A549 (cell line): Measurements from ENCODE around the gene BICRAL. TPM values are rescaled to one million over a fixed set of nuclear protein-coding genes. Genes with fewer than 3 reads are reported as not detected.

Experiments
- ATAC-seq, 2 experiments: fragments of 200-7000 bp in 1 of 2; fragments of >200 bp in 1 of 2; cut with Nextera tagmentation in 1 of 2; cut with Tn5 transposase in 1 of 2; 3 replicates each; pipeline versions ENCODE4 v1.8.0 to v1.9.1; 2018 to 2020; ENCODE audit warnings: mild to moderate bottlenecking in 1 of 2, moderate library complexity in 1 of 2
- CTCF ChIA-PET: fragments of 300-600 bp; sonication (Branson Sonifier 250); formaldehyde crosslinking; extraction: SDS; loops from one replicate; lab custom pipeline; 2021; ENCODE audit warnings: antibody characterized with exemption, inconsistent platforms; lab: Yijun Ruan, JAX
- POLR2A ChIA-PET: fragments of 350-600 bp; formaldehyde crosslinking; extraction: SDS; loops from one replicate; lab custom pipeline; 2021; ENCODE audit warnings: antibody characterized with exemption, inconsistent platforms; lab: Yijun Ruan, JAX
- DNase-seq, 2 experiments: peaks; one replicate each; pipeline versions ENCODE4 v3.0.0 to v3.0.0-alpha.2; 2011 to 2016; ENCODE audit warnings: low read depth in 1 of 2, low spot score in 1 of 2
- FAIRE-seq: peaks from 2 replicates; lab custom pipeline; 2011; peaks lifted over from hg19 to GRCh38; lab: Jason Lieb, UNC
- H3K27ac ChIP-seq, 2 experiments: fragments of >200 bp; sonication (Bioruptor Twin); formaldehyde crosslinking; 3 replicates each; pipeline ENCODE4 v1.5.1; 2016 to 2017
- H3K4me1 ChIP-seq: fragments of >200 bp; sonication (Bioruptor Twin); formaldehyde crosslinking; 3 replicates; pipeline ENCODE4 v1.6.1; 2016
- H3K4me2 ChIP-seq: fragments of >200 bp; sonication (Bioruptor Twin); formaldehyde crosslinking; 3 replicates; pipeline ENCODE4 v1.6.1; 2016
- H3K4me3 ChIP-seq: fragments of >200 bp; sonication (Bioruptor Twin); formaldehyde crosslinking; 3 replicates; pipeline ENCODE4 v1.5.1; 2016
- H3K9me3 ChIP-seq: fragments of >200 bp; sonication (Bioruptor Twin); formaldehyde crosslinking; 3 replicates; pipeline ENCODE4 v1.6.1; 2016
- CBX2 ChIP-seq: fragments of 200-600 bp; sonication (generic); IDR thresholded peaks from 2 replicates; pipeline ENCODE4 v1.6.1; 2016; ENCODE audit warnings: low read depth, mild to moderate bottlenecking, borderline replicate concordance
- CBX8 ChIP-seq: fragments of 200-600 bp; sonication (generic); IDR thresholded peaks from 2 replicates; pipeline ENCODE4 v1.6.1; 2016
- EHF ChIP-seq: fragments of 250-450 bp; sonication (Bioruptor Pico); IDR thresholded peaks from 2 replicates; pipeline ENCODE4 v1.5.0; 2020; ENCODE audit warnings: mild to moderate bottlenecking
- EP300 ChIP-seq, 2 experiments: fragments of >200 bp; sonication (Bioruptor Twin); formaldehyde crosslinking; IDR thresholded peaks; 2 replicates in 1 of 2; 3 replicates in 1 of 2; pipeline ENCODE4 v1.6.1; 2016 to 2017
- FOSB ChIP-seq: fragments of 250-450 bp; sonication (Bioruptor Pico); IDR thresholded peaks from 2 replicates; pipeline ENCODE4 v1.5.0; 2020; ENCODE audit warnings: mild to moderate bottlenecking, moderate library complexity
- GATA3 ChIP-seq: IDR thresholded peaks from 2 replicates; pipeline ENCODE4 v1.6.1; 2012; ENCODE audit warnings: borderline replicate concordance
- HEYL ChIP-seq: fragments of 250-450 bp; sonication (Bioruptor Pico); IDR thresholded peaks from 2 replicates; pipeline ENCODE4 v1.8.0; 2021; ENCODE audit warnings: mild to moderate bottlenecking, moderate library complexity
- HOXB5 ChIP-seq: fragments of 250-450 bp; sonication (Bioruptor Pico); IDR thresholded peaks from 2 replicates; pipeline ENCODE4 v1.5.0; 2020; ENCODE audit warnings: mild to moderate bottlenecking, moderate library complexity
- JUN ChIP-seq, 2 experiments: fragments of >200 bp; sonication (Bioruptor Twin); formaldehyde crosslinking; IDR thresholded peaks; 2 replicates in 1 of 2; 3 replicates in 1 of 2; pipeline ENCODE4 v1.6.1; 2016 to 2017
- KDM1A ChIP-seq: fragments of 200-600 bp; sonication (generic); IDR thresholded peaks from 2 replicates; pipeline ENCODE4 v1.6.1; 2016; ENCODE audit warnings: low read depth, mild to moderate bottlenecking
- KDM5A ChIP-seq: fragments of 200-600 bp; sonication (generic); IDR thresholded peaks from 2 replicates; pipeline ENCODE4 v1.6.1; 2016; ENCODE audit warnings: antibody characterized with exemption, mild to moderate bottlenecking
- MAFK ChIP-seq: fragments of 450-650 bp; IDR thresholded peaks from 2 replicates; pipeline ENCODE4 v1.6.1; 2014; ENCODE audit not compliant: partially characterized antibody
- MYC ChIP-seq: IDR thresholded peaks from 2 replicates; pipeline ENCODE4 v1.6.1; 2012; ENCODE audit warnings: mild to moderate bottlenecking, inconsistent platforms, low read length, improper control_type of control experiment, borderline replicate concordance
- PHF8 ChIP-seq: fragments of 200-600 bp; sonication (generic); IDR thresholded peaks from 2 replicates; pipeline ENCODE4 v1.6.1; 2016; ENCODE audit warnings: low read depth, mild to moderate bottlenecking, antibody characterized with exemption, moderate library complexity, borderline replicate concordance
- POLR2A ChIP-seq: IDR thresholded peaks from 2 replicates; pipeline ENCODE4 v1.6.1; 2012; ENCODE audit warnings: mild to moderate bottlenecking, low read length
- POLR2AphosphoS2 ChIP-seq: conservative IDR thresholded peaks from 2 replicates; pipeline ENCODE4 v1.6.1; 2012; ENCODE audit warnings: low read length, improper control_type of control experiment, inconsistent platforms
- RFX5 ChIP-seq: fragments of 450-650 bp; IDR thresholded peaks from 2 replicates; pipeline ENCODE4 v1.7.1; 2014; ENCODE audit warnings: antibody characterized with exemption, mild to moderate bottlenecking, moderate library complexity
- SMC3 ChIP-seq: fragments of >200 bp; sonication (Bioruptor Twin); formaldehyde crosslinking; IDR thresholded peaks from 3 replicates; pipeline ENCODE4 v1.6.1; 2018; ENCODE audit warnings: inconsistent platforms
- TFCP2L1 ChIP-seq: fragments of 250-450 bp; sonication (Bioruptor Pico); IDR thresholded peaks from 2 replicates; pipeline ENCODE4 v1.5.0; 2021; ENCODE audit warnings: mild to moderate bottlenecking
- ZC3H11A ChIP-seq: fragments of 450-650 bp; IDR thresholded peaks from 2 replicates; pipeline ENCODE4 v1.6.1; 2014; ENCODE audit warnings: antibody characterized with exemption, mild to moderate bottlenecking
- ZNF302 ChIP-seq: fragments of 250-450 bp; sonication (Bioruptor Pico); IDR thresholded peaks from 2 replicates; pipeline ENCODE4 v1.9.0; 2021; ENCODE audit warnings: inconsistent platforms, mild to moderate bottlenecking, moderate library complexity
- whole genome bisulfite sequencing: methylation state at CpG from one replicate; pipeline ENCODE4 v1.1.6; 2017; ENCODE audit errors: missing lambda C conversion rate; 5-methylcytosine and 5-hydroxymethylcytosine counted together
- polyA plus RNA-seq, 4 experiments: library from polyadenylated mRNA; depleted of rRNA in 3 of 4; stranded (reverse); fragments of >200 nt; fragmentation: RNase III in 1 of 4; extraction: RNeasy Plus Mini Kit Qiagen cat#74134 plus additional on column Dnase treatment in 1 of 4; gene quantifications; 2 replicates in 3 of 4; 3 replicates in 1 of 4; pipeline ENCODE4 v1.2.3, GENCODE V29; 2011 to 2017
- TF ChIP-seq, protein P1 (sequence below): fragments of 200-600 bp; sonication (generic); IDR thresholded peaks from 2 replicates; pipeline ENCODE4 v1.6.1; 2016; ENCODE audit warnings: antibody characterized with exemption, mild to moderate bottlenecking, moderate library complexity
- TF ChIP-seq, protein P2 (sequence below): fragments of 450-650 bp; IDR thresholded peaks from 2 replicates; pipeline ENCODE4 v1.6.1; 2014; ENCODE audit warnings: antibody characterized with exemption
- TF ChIP-seq, protein P3 (sequence below): fragments of 250-450 bp; sonication (Bioruptor Pico); IDR thresholded peaks from 2 replicates; pipeline ENCODE4 v1.5.0; 2020; ENCODE audit warnings: low read depth, mild to moderate bottlenecking, moderate library complexity
- TF ChIP-seq, protein P4 (sequence below): fragments of 250-450 bp; sonication (Bioruptor Pico); IDR thresholded peaks from 2 replicates; pipeline ENCODE4 v1.5.0; 2021; ENCODE audit warnings: mild to moderate bottlenecking, moderate library complexity, borderline replicate concordance

BICRAL gene
- polyA plus RNA-seq, 2 of the 4 experiments (the other 2 are of a cell fraction): 3.3 to 8.6 TPM

DNA sequence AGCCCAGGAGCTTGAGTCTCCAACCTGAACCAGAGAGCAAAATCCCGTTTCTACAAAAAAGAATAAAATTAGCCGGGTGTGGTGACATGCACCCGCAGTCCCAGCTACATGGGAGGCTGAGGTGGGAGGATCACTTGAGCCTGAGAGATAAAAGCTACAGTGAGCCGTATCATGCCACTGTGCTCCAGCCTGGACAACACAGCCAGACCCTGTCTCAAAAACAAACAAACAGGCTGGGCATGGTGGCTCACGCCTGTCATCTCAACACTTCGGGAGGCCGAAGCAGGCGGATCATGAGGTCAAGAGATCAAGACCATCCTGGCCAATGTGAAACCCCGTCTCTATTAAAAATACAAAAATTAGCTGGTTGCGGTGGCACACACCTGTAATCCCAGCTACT is 122.6 kb downstream of the BICRAL start:
- 82% methylated on average over 10 of the region's 10 CpGs for whole genome bisulfite sequencing
- CTCF ChIA-PET: interaction anchor here (0.6 to 0.7 kb wide), 2 partner anchors 192 to 240 kb away, joined by 4 to 5 read pairs; no protein-coding TSS in a partner anchor
- Histone ChIP-seq H3K27ac (no peak overlapping the region), H3K9me3 (no peaks in the 10 kb centered on the region), H3K4me3 (no peak overlapping the region), H3K4me1 (peaks cover 3% of the 10 kb centered on the region; the same call in 1 of the 3 replicates), H3K4me2 (no peak overlapping the region)
- TF ChIP-seq PHF8 (no peak), FOSB (no peak), EP300 (IDR thresholded peaks at IDR 0.05) (no peak), POLR2AphosphoS2 (no peak), KDM5A (no peak), ZNF302 (no peak), SMC3 (no peak), RFX5 (no peak), KDM1A (no peak), MYC (no peak), ZC3H11A (no peak), JUN (IDR thresholded peaks at IDR 0.05) (no peak), HOXB5 (CRISPR knock-in tag) (no peak), EHF (no peak), POLR2A (no peak), HEYL (no peak)
- ATAC-seq (no peak), FAIRE-seq (no peak), DNase-seq (no peak)
- POLR2A ChIA-PET: no interaction called here

DNA sequence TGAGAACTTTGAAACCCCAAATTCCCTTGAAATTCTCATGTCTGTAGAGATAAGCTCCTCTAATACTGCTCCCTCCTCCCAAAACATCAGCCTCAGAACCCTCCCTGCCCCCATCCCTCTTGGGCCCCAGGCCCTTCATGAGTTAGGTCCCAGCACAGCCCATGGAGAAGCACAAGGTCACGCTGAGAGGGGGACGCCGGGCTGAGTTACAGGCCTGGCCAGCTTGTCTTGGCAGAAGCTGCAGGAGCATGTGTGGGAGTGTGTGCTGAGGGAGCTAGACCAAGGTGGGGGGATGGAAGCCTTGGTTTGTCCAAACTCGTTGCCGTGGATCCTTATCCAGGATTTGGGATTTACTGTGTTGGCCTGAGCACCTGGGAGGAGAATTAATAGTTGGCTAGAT is 125.5 kb downstream of the BICRAL start:
- ChIA-PET POLR2A (no interaction called here), CTCF (interaction anchor here (1.4 to 2.2 kb wide), 3 partner anchors 89 to 236 kb away, joined by 3 to 11 read pairs (median 6); no protein-coding TSS in a partner anchor)
- Histone ChIP-seq H3K4me1 (no peaks in the 10 kb centered on the region), H3K9me3 (no peaks in the 10 kb centered on the region), H3K4me3 (no peak overlapping the region), H3K4me2 (no peak overlapping the region), H3K27ac (no peak overlapping the region)
- FAIRE-seq (no peak), DNase-seq (no peak), ATAC-seq (no peak)
- TF ChIP-seq, protein P1, sequence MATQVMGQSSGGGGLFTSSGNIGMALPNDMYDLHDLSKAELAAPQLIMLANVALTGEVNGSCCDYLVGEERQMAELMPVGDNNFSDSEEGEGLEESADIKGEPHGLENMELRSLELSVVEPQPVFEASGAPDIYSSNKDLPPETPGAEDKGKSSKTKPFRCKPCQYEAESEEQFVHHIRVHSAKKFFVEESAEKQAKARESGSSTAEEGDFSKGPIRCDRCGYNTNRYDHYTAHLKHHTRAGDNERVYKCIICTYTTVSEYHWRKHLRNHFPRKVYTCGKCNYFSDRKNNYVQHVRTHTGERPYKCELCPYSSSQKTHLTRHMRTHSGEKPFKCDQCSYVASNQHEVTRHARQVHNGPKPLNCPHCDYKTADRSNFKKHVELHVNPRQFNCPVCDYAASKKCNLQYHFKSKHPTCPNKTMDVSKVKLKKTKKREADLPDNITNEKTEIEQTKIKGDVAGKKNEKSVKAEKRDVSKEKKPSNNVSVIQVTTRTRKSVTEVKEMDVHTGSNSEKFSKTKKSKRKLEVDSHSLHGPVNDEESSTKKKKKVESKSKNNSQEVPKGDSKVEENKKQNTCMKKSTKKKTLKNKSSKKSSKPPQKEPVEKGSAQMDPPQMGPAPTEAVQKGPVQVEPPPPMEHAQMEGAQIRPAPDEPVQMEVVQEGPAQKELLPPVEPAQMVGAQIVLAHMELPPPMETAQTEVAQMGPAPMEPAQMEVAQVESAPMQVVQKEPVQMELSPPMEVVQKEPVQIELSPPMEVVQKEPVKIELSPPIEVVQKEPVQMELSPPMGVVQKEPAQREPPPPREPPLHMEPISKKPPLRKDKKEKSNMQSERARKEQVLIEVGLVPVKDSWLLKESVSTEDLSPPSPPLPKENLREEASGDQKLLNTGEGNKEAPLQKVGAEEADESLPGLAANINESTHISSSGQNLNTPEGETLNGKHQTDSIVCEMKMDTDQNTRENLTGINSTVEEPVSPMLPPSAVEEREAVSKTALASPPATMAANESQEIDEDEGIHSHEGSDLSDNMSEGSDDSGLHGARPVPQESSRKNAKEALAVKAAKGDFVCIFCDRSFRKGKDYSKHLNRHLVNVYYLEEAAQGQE: no peak
- TF ChIP-seq KDM5A (no peak), RFX5 (no peak), CBX8 (no peak), MAFK (no peak), GATA3 (no peak), MYC (no peak), PHF8 (no peak), CBX2 (no peak), TFCP2L1 (CRISPR knock-in tag) (no peak)
- TF ChIP-seq, protein P2, sequence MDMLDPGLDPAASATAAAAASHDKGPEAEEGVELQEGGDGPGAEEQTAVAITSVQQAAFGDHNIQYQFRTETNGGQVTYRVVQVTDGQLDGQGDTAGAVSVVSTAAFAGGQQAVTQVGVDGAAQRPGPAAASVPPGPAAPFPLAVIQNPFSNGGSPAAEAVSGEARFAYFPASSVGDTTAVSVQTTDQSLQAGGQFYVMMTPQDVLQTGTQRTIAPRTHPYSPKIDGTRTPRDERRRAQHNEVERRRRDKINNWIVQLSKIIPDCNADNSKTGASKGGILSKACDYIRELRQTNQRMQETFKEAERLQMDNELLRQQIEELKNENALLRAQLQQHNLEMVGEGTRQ: no peak
- TF ChIP-seq, protein P3, sequence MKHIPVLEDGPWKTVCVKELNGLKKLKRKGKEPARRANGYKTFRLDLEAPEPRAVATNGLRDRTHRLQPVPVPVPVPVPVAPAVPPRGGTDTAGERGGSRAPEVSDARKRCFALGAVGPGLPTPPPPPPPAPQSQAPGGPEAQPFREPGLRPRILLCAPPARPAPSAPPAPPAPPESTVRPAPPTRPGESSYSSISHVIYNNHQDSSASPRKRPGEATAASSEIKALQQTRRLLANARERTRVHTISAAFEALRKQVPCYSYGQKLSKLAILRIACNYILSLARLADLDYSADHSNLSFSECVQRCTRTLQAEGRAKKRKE (CRISPR knock-in tag): no peak
- TF ChIP-seq, protein P4, sequence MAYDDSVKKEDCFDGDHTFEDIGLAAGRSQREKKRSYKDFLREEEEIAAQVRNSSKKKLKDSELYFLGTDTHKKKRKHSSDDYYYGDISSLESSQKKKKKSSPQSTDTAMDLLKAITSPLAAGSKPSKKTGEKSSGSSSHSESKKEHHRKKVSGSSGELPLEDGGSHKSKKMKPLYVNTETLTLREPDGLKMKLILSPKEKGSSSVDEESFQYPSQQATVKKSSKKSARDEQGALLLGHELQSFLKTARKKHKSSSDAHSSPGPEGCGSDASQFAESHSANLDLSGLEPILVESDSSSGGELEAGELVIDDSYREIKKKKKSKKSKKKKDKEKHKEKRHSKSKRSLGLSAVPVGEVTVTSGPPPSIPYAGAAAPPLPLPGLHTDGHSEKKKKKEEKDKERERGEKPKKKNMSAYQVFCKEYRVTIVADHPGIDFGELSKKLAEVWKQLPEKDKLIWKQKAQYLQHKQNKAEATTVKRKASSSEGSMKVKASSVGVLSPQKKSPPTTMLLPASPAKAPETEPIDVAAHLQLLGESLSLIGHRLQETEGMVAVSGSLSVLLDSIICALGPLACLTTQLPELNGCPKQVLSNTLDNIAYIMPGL (CRISPR knock-in tag): no peak
- 63% methylated on average over 4 of the region's 5 CpGs for WGBS
